PC-9 (cell line): ENCODE results near the gene HTR4. TPM values are rescaled to one million over a fixed set of nuclear protein-coding genes. Genes with fewer than 3 reads are reported as not detected.
"Not testable (repeated sequence)": the region's sequence is repeated elsewhere in the genome, so short reads cannot be mapped to it uniquely, and the experiment has no call there.

Experiments
- BruUV-seq: library from RNA; stranded (reverse); fragments of 400-500 nt; replicated peaks from 2 replicates; lab custom pipeline; 2021; lab: Mats Ljungman, UMichigan
- CTCF ChIA-PET: fragments of 300-600 bp; sonication (Branson Sonifier 250); formaldehyde crosslinking; loops from one replicate; lab custom pipeline; 2022; ENCODE audit warnings: antibody characterized with exemption; lab: Charles Lee
- POLR2A ChIA-PET: fragments of 300-600 bp; sonication (Branson Sonifier 250); formaldehyde crosslinking; loops from one replicate; lab custom pipeline; 2022; ENCODE audit warnings: antibody characterized with exemption; ENCODE audit not compliant: unreplicated experiment; lab: Charles Lee
- DNase-seq, 2 experiments: peaks; one replicate each; pipeline versions ENCODE4 v3.0.0 to v3.0.0-alpha.2; 2015 to 2022; ENCODE audit warnings: mixed read lengths in 1 of 2
- H2AFZ ChIP-seq: fragments of 200-600 bp; sonication (generic); 2 replicates; pipeline ENCODE4 v1.8.1; 2017; ENCODE audit warnings: antibody characterized with exemption
- H3F3A ChIP-seq: fragments of 200-600 bp; sonication (generic); 2 replicates; pipeline ENCODE4 v1.8.1; 2017; ENCODE audit warnings: antibody characterized with exemption, mild to moderate bottlenecking, low read depth; ENCODE audit not compliant: insufficient read depth
- H3K27ac ChIP-seq: fragments of 200-600 bp; sonication (generic); 2 replicates; pipeline ENCODE4 v1.6.1; 2016; ENCODE audit warnings: mixed run types
- H3K27me3 ChIP-seq: fragments of 200-600 bp; sonication (generic); 2 replicates; pipeline ENCODE4 v1.6.1; 2016; ENCODE audit warnings: low read depth, mixed run types; ENCODE audit not compliant: insufficient read depth
- H3K36me3 ChIP-seq: fragments of 200-600 bp; sonication (generic); 2 replicates; pipeline ENCODE4 v1.6.1; 2016; ENCODE audit warnings: low read depth, mixed run types
- H3K4me1 ChIP-seq: fragments of 200-600 bp; sonication (generic); replicated peaks from 2 replicates; pipeline ENCODE4 v1.6.1; 2016; ENCODE audit warnings: mixed run types; ENCODE audit not compliant: insufficient read depth
- H3K4me2 ChIP-seq: fragments of 200-600 bp; sonication (generic); 2 replicates; pipeline ENCODE4 v1.6.1; 2017; ENCODE audit warnings: mixed run types
- H3K4me3 ChIP-seq: fragments of 200-600 bp; sonication (generic); 2 replicates; pipeline ENCODE4 v1.6.1; 2016; ENCODE audit warnings: mixed run types
- H3K79me2 ChIP-seq: fragments of 200-600 bp; sonication (generic); 2 replicates; pipeline ENCODE4 v1.6.1; 2017; ENCODE audit warnings: low read depth, mixed run types
- H3K9me2 ChIP-seq: fragments of 200-600 bp; sonication (generic); 2 replicates; pipeline ENCODE4 v1.8.1; 2017; ENCODE audit warnings: mild to moderate bottlenecking; ENCODE audit not compliant: insufficient read depth
- H3K9me3 ChIP-seq: fragments of 200-600 bp; sonication (generic); 2 replicates; pipeline ENCODE4 v1.8.1; 2016; ENCODE audit warnings: low read depth; ENCODE audit not compliant: insufficient read depth
- H4K20me1 ChIP-seq: fragments of 200-600 bp; sonication (generic); 2 replicates; pipeline ENCODE4 v1.8.1; 2017; ENCODE audit not compliant: insufficient read depth
- CTCF ChIP-seq: fragments of 200-600 bp; sonication (generic); conservative IDR thresholded peaks from 2 replicates; pipeline ENCODE4 v1.6.1; 2017; ENCODE audit warnings: mixed run types, antibody characterized with exemption, mild to moderate bottlenecking, moderate library complexity
- EZH2 ChIP-seq: fragments of 200-600 bp; sonication (generic); IDR thresholded peaks from 2 replicates; pipeline ENCODE4 v1.8.0; 2017; ENCODE audit warnings: antibody characterized with exemption, low read depth
- intact Hi-C: fragments of 100-400 bp; cut with micrococcal nuclease; formaldehyde crosslinking; loops from one replicate; pipeline ENCODE4 v1.10.0; 2022; ENCODE audit not compliant: unreplicated experiment
- total RNA-seq: library from RNA; stranded (reverse); gene quantifications from 2 replicates; pipeline ENCODE4 v1.2.3, GENCODE V29; 2021

Gene HTR4
- total RNA-seq, 1 experiment from 2014 or later = not detected

GRCh38 chr5:148681157-148682057 is 27.1 kb upstream of the HTR4 start:
- Histone ChIP-seq H3K27me3 (no peaks in the 10 kb centered on the region), H3K27ac (no peak overlapping the region), H3K4me1 (no peaks in the 10 kb centered on the region), H4K20me1 (no peaks in the 10 kb centered on the region), H3K4me2 (no peak overlapping the region), H3F3A (no peaks in the 10 kb centered on the region), H3K9me2 (no peaks in the 10 kb centered on the region), H3K36me3 (no peaks in the 10 kb centered on the region), H3K4me3 (no peak overlapping the region), H3K79me2 (no peaks in the 10 kb centered on the region), H3K9me3 (no peaks in the 10 kb centered on the region), H2AFZ (no peak overlapping the region)
- ChIA-PET CTCF (no interaction called here), POLR2A (no interaction called here)
- no peak for DNase-seq
- intact Hi-C loops = no loop called here
- TF ChIP-seq CTCF (no peak), EZH2 (no peak)
- no TSS peak for BruUV-seq

- POLR2A ChIA-PET, H3K9me3 ChIP-seq, CTCF ChIA-PET: not testable (repeated sequence)
Measured at GRCh38 chr5:148673704-148674103, 19.4 kb upstream of the HTR4 start.

GRCh38 chr5:148666353-148666752 is 12.0 kb upstream of the HTR4 start:
- CTCF ChIA-PET = no interaction called here
- Histone ChIP-seq H3K79me2 (no peaks in the 10 kb centered on the region), H3K9me2 (no peaks in the 10 kb centered on the region), H3K4me2 (no peak overlapping the region), H3K27ac (no peak overlapping the region), H3F3A (no peaks in the 10 kb centered on the region), H3K4me3 (no peak overlapping the region), H4K20me1 (no peaks in the 10 kb centered on the region), H3K9me3 (no peaks in the 10 kb centered on the region), H3K27me3 (no peaks in the 10 kb centered on the region), H3K36me3 (no peaks in the 10 kb centered on the region), H3K4me1 (no peaks in the 10 kb centered on the region), H2AFZ (no peak overlapping the region)
- no peak for TF ChIP-seq CTCF
- TF ChIP-seq EZH2 = no peak
- intact Hi-C loops = no loop called here
- no peak for DNase-seq
- BruUV-seq = no TSS peak
- POLR2A ChIA-PET = no interaction called here

More at GRCh38 chr5:148673704-148674103, 19.4 kb upstream of the HTR4 start:
- H3K4me3 ChIP-seq, H3K27ac ChIP-seq, H2AFZ ChIP-seq, H3K27me3 ChIP-seq, intact Hi-C loops, H3K36me3 ChIP-seq, BruUV-seq, H4K20me1 ChIP-seq, H3F3A ChIP-seq, H3K79me2 ChIP-seq, H3K4me1 ChIP-seq, DNase-seq, H3K9me2 ChIP-seq: not testable (repeated sequence)
- H3K4me2 ChIP-seq = 0 out of 2 replicates have a peak overlapping the region, but pooled peaks have one; percentile 16
